ENCODE results near the gene KCNJ5.

KCNJ5 gene

DNA sequence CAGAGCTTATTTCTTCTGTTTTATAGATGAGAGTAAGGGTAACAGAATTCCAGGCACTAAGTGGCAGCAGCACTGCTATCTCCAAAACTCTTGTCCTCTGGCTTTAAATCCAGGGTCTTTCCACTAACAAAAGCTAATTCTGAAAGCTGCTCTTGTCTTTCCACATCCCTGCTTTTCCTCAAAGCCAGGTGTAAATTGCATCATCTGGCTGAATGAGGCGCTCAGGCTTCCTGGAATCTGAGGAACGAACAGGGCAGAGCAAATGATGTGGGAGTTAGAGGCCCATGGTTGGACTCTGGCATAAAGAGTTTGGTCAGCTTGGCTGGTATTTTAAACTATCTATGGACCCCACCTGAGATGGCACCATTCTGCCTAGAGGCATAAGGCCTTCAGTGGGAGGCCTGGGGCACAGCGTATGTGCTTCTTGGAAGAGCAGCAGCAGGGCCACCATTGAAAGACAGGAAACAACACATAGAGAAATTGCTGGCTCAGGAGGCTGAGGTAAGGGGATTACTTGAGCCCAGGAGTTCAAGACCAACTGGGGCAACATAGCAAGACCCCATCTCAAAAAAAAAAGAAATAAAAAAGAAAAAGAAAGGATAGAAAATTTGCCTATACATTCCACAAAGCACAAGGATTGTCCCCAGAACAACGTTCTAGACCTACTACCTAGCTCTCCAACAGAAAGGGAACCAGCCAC is 1.9 kb downstream of the KCNJ5 start:
- Histone ChIP-seq H3K4me3 (no peak overlapping the region), H3K27ac (no peak overlapping the region)

- Histone ChIP-seq H3K4me3 (no peak overlapping the region), H3K27ac (no peak overlapping the region)
Measured at GRCh38 chr11:128893578-128894285, 2.6 kb downstream of the KCNJ5 start.

GRCh38 chr11:128894286-128894681 is 3.1 kb downstream of the KCNJ5 start:
- Histone ChIP-seq H3K27ac (no peak overlapping the region), H3K4me3 (no peak overlapping the region)

GRCh38 chr11:128894685-128895084 is 3.5 kb downstream of the KCNJ5 start:
- Histone ChIP-seq H3K27ac (no peak overlapping the region), H3K4me3 (no peak overlapping the region)

DNA sequence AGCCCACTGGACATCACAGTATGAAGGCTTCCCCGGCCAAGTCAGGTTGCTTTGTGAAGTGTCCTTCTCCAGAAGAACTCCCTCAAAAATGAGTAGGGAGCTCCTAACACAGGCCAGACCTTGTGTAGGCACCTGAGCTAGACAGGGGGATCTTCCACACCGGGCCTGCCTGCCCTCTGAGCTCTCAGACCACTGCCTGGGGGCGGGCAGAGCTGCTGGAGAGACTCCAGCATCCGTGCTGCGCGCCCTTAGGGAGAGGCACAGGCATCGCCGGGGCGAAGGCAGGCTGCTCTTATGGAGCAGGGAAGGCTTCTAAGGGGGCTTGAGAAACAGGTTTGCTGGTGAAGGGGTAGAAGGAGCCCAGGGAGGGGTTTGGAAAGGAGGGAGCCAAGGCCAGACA is 4.4 kb downstream of the KCNJ5 start:
- Histone ChIP-seq H3K4me3 (no peak overlapping the region), H3K27ac (no peak overlapping the region)

DNA sequence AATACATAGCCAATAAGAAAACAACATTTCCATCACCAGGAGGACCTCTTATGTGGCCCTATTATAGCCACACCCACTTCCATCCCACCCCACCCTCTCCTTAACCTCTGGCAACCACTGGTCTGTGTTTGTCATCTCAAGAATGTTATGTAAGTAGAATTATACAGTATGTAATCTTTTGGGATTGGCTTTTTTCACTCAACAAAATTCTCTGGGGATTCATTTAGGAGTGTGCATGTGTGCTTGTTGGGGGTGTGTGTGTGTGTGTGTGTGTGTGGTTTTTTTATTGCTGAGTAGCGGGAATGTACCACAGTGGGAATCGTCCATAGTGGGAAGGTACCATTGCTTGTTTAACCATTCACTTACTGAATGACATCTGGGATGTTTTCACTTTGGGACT is 5.2 kb downstream of the KCNJ5 start:
- Histone ChIP-seq H3K4me3 (no peak overlapping the region), H3K27ac (no peak overlapping the region)

- Histone ChIP-seq H3K4me3 (no peak overlapping the region), H3K27ac (no peak overlapping the region)
Measured at GRCh38 chr11:128897826-128898225, 6.7 kb downstream of the KCNJ5 start.

- H3K27ac ChIP-seq, result no peak overlapping the region
- H3K4me3 ChIP-seq, result no peak overlapping the region
Measured at GRCh38 chr11:128898580-128899344, 7.6 kb downstream of the KCNJ5 start.

GRCh38 chr11:128900468-128900867 is 9.3 kb downstream of the KCNJ5 start:
- Histone ChIP-seq H3K4me3 (no peak overlapping the region), H3K27ac (no peak overlapping the region)

DNA sequence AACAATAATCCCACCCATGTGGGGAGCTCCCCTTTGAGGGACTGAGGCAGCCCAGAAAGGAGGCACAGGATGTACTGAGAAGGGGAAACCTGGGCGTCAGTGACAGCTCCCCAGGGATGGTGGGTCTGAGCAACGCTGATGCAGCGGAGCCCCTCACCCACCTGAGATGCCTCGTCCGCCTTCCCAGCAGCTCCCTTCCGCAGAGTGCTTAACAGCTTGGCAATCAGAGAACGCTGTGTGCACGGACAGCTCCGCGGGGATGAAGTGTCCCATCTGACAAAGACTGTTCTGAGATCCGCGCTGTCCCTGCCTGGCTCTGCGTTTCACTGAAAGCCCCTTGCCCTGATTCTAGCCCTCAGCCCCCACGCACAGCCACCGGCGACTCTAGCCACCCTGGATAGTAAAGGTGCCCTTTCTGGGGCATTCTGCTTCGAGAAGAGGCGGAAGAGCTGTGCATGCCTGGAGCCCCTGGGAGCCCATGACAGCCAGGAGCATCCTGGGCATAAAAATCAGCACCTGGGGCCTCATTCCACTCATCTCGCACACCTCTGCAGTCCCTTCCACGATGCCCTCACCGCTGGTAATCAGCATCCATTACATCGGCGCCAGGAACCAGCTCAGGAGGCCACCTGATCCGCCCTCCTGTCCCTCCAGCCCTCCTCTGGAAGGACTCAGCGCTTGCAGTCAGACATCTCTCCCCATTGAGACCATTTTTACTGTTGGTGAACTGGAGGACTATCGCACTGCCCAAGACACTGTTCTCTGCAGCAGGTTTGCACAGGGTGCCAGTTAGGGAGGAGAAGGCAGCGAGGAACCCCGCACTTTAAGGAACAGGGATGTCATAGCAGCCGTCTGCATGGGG is 10.7 kb downstream of the KCNJ5 start:
- no peak overlapping the region for H3K4me3 ChIP-seq
- H3K27ac ChIP-seq, result peak overlapping the region in 3 of 21 experiments; percentile 2 to 93 (median 11)

DNA sequence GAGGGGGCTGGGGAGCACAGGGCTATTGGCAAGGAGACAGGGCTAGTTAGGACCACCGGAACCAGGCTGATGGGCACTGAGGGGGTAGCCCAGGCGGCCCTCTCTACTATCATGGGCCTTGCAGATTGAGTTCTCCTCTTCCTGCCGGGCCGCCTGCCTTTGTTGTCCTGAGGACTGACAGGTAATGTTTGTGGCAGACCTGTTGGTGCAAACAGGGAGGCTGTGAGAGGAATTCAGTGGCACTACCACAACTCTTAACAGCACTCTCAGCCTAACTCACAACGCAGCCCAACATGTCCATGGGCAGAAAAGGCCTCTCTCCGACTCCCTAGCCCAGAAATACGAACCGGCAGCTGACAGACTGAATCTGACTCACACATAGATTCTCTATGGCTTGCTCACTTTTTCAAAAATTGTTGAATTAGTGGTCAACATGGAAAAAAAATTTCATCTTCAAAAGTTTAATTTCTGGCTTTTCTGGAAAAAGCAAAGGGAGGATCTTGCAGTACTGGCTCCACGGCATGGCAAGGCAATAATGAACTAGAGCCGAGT is 11.4 kb downstream of the KCNJ5 start:
- H3K4me3 ChIP-seq, result no peak overlapping the region
- peak overlapping the region in 3 of 21 experiments; percentile 2 to 93 (median 11) for H3K27ac ChIP-seq

DNA sequence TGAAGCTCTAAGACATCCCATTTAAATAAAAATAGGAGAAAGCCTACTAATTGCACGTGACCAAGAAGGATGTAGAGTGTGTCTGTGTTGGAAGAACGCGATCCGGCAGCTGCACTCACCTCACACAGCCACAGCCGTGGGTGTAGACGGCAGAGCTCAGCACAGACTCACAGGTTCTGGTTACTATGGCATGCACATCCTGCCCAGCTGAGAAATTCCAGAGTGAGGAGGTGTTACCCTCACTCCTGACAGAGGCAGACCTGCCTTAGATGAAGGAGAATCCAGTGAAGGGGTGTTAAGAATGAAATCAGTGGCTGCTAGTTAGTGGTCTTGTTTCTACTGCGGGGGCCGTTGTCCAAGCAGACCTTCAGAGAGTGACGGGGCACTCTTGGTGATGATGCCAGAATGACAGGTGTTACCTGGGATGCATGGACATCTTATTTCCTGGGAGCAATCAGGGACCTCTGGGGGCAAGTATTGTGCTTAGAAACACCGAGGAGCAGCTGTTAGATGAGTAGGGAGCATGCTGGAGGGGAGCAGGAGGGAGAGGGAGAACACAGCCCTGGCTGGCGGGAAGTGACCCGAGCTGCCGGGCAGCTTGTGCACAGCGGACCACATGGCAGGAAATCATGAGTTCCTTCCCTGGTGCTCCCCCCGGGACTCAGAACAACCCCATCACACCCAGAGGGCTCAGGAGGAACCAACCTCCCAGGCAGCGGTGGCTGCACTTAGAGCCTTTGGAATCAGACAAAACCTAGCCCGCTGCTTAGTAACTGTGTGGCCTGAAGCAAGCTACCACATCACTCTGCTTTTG is 12.3 kb downstream of the KCNJ5 start:
- no peak overlapping the region for H3K4me3 ChIP-seq
- peak overlapping the region in 5 of 21 experiments; percentile 11 to 93 (median 82) for H3K27ac ChIP-seq

GRCh38 chr11:128904303-128904655 is 13.1 kb downstream of the KCNJ5 start:
- Histone ChIP-seq H3K4me3 (no peak overlapping the region), H3K27ac (peak overlapping the region in 6 of 21 experiments; percentile 11 to 93 (median 84))

DNA sequence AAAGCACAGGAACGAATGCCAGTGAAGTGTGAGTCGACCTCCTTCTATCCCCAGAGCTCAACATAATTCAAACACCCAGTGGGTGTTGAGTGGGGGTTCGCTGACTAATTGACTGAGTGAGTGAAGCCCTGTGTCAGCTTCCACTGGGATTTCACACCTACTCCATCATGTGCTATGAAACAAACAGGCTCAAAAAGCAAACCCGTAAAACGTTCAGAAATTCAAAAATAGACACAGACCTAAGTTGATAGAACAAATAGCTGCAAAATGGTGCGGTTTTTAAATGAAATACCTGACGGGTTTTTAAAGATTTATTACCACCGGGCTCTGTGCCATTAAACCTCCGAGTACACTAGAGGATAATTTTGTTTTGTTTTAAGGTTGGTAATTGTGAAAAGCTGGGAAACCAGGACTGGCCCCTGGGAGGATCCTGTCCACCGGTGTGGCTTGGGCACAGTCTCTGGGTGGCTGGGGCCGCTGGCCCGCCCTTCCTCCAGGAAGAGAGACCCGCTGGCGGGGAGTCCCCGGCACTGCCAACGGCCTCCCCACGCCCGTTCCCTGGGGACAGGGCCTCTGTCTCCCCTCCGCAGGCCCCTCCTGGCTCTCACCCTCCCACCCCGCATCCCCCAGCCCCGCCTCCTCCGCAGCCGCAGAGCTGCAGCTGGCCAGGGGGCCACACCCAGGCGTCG is 13.6 kb downstream of the KCNJ5 start:
- Histone ChIP-seq H3K4me3 (peak overlapping the region; percentile 35 to 56 (median 45)), H3K27ac (peak overlapping the region in 20 of 21 experiments; percentile 9 to 93 (median 74))

DNA sequence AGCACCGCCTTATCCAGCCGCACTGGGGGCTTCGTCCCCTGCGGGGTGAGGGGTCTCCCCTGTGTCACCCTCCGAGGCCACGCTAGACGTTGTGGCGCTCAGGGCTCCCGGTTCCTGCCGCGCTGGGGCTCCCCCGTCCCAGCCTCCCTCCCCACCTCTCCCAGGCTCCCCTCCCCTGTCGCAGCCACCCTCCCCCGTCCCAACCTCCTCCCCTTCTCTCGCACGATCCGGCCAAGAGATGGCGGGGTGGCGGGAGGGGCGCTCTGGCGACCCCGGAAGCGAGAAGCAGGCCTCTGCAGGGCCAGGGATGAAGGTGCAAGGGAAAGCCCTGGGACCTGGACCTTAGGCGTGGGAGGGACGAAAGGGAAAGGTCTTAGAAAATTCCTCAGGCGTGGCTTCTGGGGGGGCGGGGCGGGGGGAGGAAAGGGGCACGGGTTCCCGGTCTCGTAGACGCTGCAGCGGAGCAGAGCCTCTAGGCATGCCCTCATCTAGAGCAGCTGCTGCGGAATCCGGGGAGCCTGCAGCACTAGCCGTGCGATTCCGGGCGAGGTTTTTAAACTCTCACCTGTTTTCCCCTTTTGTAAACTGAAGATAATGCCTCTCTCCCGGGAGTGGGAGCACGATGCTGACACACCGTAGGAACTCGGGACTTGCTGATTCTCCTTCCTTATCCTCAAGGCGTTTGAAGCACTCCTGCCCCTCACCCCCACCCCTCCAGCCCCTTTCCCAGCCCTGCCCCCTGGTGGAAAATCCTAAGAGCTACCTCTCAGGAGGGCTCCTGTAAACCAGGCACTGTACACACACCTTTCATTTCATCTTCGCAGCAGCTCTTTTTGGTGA is 14.4 kb downstream of the KCNJ5 start:
- Histone ChIP-seq H3K27ac (peak overlapping the region in 20 of 21 experiments; percentile 9 to 93 (median 74)), H3K4me3 (peak overlapping the region; percentile 35 to 56 (median 45))

GRCh38 chr11:128906185-128907050 is 15.3 kb downstream of the KCNJ5 start:
- peak overlapping the region in 2 of 7 experiments; percentile 43 to 45 for H3K4me3 ChIP-seq
- peak overlapping the region in 9 of 21 experiments; percentile 73 to 93 (median 82) for H3K27ac ChIP-seq
